Breast epithelium (tissue), 4 donors: ENCODE measurements around the gene BMAL1. TPM values are rescaled to one million over a fixed set of nuclear protein-coding genes. Genes with fewer than 3 reads are reported as not detected.
A peak's percentile ranks its signal among the peaks of the same experiment; 100 is the strongest.

Experiments used
- DNase-seq, 2 donors: peaks; one replicate each; pipeline ENCODE4 v3.0.0-alpha.2; 2019; ENCODE audit warnings: low spot score in 2 of 2
- H3K27ac ChIP-seq, 2 donors: fragments of 200-600 bp; sonication (generic) in 1 of 2; one replicate each; pipeline ENCODE4 v1.5.1; 2016 to 2019; ENCODE audit warnings: mild to moderate bottlenecking in 1 of 2
- H3K27me3 ChIP-seq, 2 donors: fragments of 200-600 bp; sonication (generic) in 1 of 2; one replicate each; pipeline versions ENCODE4 v1.5.1 to v1.6.0; 2017 to 2019; ENCODE audit warnings: control low read depth in 1 of 2, mild to moderate bottlenecking in 1 of 2
- H3K36me3 ChIP-seq: fragments of 200-600 bp; one replicate; pipeline ENCODE4 v1.5.1; 2019
- H3K4me1 ChIP-seq, 2 donors: fragments of 200-600 bp; sonication (generic); one replicate each; pipeline ENCODE4 v1.5.1; 2016 to 2019; ENCODE audit warnings: control low read depth in 1 of 2
- H3K4me3 ChIP-seq, 3 donors: fragments of 200-600 bp; sonication (generic); 1 replicate in 2 of 3; 2 replicates in 1 of 3; pipeline ENCODE4 v1.5.1; 2016 to 2019; ENCODE audit warnings: mild to moderate bottlenecking in 3 of 3, moderate library complexity in 2 of 3
- H3K9me3 ChIP-seq, 2 donors: fragments of 200-600 bp; sonication (generic) in 1 of 2; one replicate each; pipeline ENCODE4 v1.5.1; 2016 to 2019; ENCODE audit warnings: control low read depth in 1 of 2
- CTCF ChIP-seq, 3 donors: fragments of 450-650 bp; IDR thresholded peaks; one replicate each; pipeline ENCODE4 v1.5.1; 2016 to 2017; ENCODE audit warnings: antibody characterized with exemption in 3 of 3, mild to moderate bottlenecking in 3 of 3, moderate library complexity in 3 of 3
- POLR2A ChIP-seq: fragments of 450-650 bp; IDR thresholded peaks from one replicate; pipeline ENCODE4 v1.6.1; 2016; ENCODE audit warnings: antibody characterized with exemption, mild to moderate bottlenecking, moderate library complexity
- POLR2AphosphoS5 ChIP-seq, 3 donors: sonication (generic); formaldehyde crosslinking; IDR thresholded peaks; one replicate each; pipeline ENCODE4 v1.6.1; 2017; ENCODE audit warnings: antibody characterized with exemption in 3 of 3
- intact Hi-C: fragments of 100-400 bp; cut with DNase I; formaldehyde crosslinking; loops from one replicate; pipeline ENCODE4 v1.15.1; 2023; ENCODE audit warnings: low total_unique reads
- total RNA-seq, 3 donors: library from RNA; depleted of rRNA; stranded (reverse); fragments of >200 nt; gene quantifications; one replicate each; pipeline ENCODE4 v1.1.0, GENCODE V29; 2016

Gene BMAL1
- total RNA-seq, 3 donors from 2014 or later = 42.0 to 57.5 (median 48.8) TPM

GRCh38 chr11:13328286-13328685, 50.7 kb downstream of the BMAL1 start:
- Histone ChIP-seq H3K36me3 (no peaks in the 10 kb centered on the region), H3K27me3 (no peaks in the 10 kb centered on the region), H3K4me1 (peaks cover 0 to 5% of the 10 kb centered on the region in 2 donors), H3K9me3 (no peaks in the 10 kb centered on the region), H3K27ac (no peak overlapping the region), H3K4me3 (no peak overlapping the region)
- no peak for DNase-seq
- TF ChIP-seq CTCF (IDR thresholded peaks at IDR 0.05) (no peak), POLR2AphosphoS5 (IDR thresholded peaks at IDR 0.05) (no peak), POLR2A (no peak)
- intact Hi-C loops = loop anchor here (1.0 kb wide), 1 partner anchor 33 kb away; no protein-coding TSS in a partner anchor

- no peaks in the 10 kb centered on the region for H3K27me3 ChIP-seq
- intact Hi-C loops = no loop called here
- H3K9me3 ChIP-seq = no peaks in the 10 kb centered on the region
- H3K36me3 ChIP-seq = no peaks in the 10 kb centered on the region
- DNase-seq = no peak
- no peak for TF ChIP-seq POLR2A
- no peak for TF ChIP-seq POLR2AphosphoS5 (IDR thresholded peaks at IDR 0.05)
- H3K4me1 ChIP-seq = peaks cover 0 to 12% of the 10 kb centered on the region in 2 donors
- no peak overlapping the region for H3K4me3 ChIP-seq
- peak overlapping the region; percentile 4 to 57 for H3K27ac ChIP-seq
These were observed 52.2 kb downstream of the BMAL1 start for GRCh38 chr11:13329670-13330356.

- H3K27ac ChIP-seq = no peak overlapping the region
- TF ChIP-seq POLR2A (no peak), POLR2AphosphoS5 (IDR thresholded peaks at IDR 0.05) (no peak), CTCF (IDR thresholded peaks at IDR 0.05) (no peak)
- intact Hi-C loops = no loop called here
These were observed 54.5 kb downstream of the BMAL1 start for GRCh38 chr11:13332124-13332523.

GRCh38 chr11:13333456-13333957, 55.9 kb downstream of the BMAL1 start:
- Histone ChIP-seq H3K4me1 (peaks cover 2 to 20% of the 10 kb centered on the region in 2 donors), H3K27ac (peak overlapping the region; percentile 15 to 43), H3K36me3 (no peaks in the 10 kb centered on the region), H3K4me3 (no peak overlapping the region), H3K9me3 (no peaks in the 10 kb centered on the region), H3K27me3 (no peaks in the 10 kb centered on the region)
- intact Hi-C loops = no loop called here
- peak in 1 of 2 donors; percentile 68 for DNase-seq
- TF ChIP-seq POLR2A = no peak
- no peak for TF ChIP-seq CTCF (IDR thresholded peaks at IDR 0.05)
- TF ChIP-seq POLR2AphosphoS5 (IDR thresholded peaks at IDR 0.05) = no peak

More at GRCh38 chr11:13332124-13332523, 54.5 kb downstream of the BMAL1 start:
- H3K4me3 ChIP-seq = no peak overlapping the region
- H3K4me1 ChIP-seq = peaks cover 0 to 12% of the 10 kb centered on the region in 2 donors
- no peak for DNase-seq
- H3K9me3 ChIP-seq = no peaks in the 10 kb centered on the region
- no peaks in the 10 kb centered on the region for H3K36me3 ChIP-seq
- H3K27me3 ChIP-seq = no peaks in the 10 kb centered on the region

- Histone ChIP-seq H3K27me3 (no peaks in the 10 kb centered on the region), H3K9me3 (no peaks in the 10 kb centered on the region), H3K4me1 (peaks cover 6 to 26% of the 10 kb centered on the region in 2 donors), H3K36me3 (no peaks in the 10 kb centered on the region), H3K4me3 (no peak overlapping the region), H3K27ac (peak overlapping the region; percentile 22 to 43)
- no peak for DNase-seq
- intact Hi-C loops = no loop called here
- TF ChIP-seq POLR2A (no peak), POLR2AphosphoS5 (IDR thresholded peaks at IDR 0.05) (no peak), CTCF (IDR thresholded peaks at IDR 0.05) (no peak)
These were observed 56.6 kb downstream of the BMAL1 start for GRCh38 chr11:13334034-13334786.
